Testis (tissue), 2 donors: ENCODE data around the gene CD177.

Experiments
- CTCF ChIP-seq, 3 experiments: fragments of 450-650 bp in 2 of 3; fragments of 200-600 bp in 1 of 3; sonication (generic) in 1 of 3; IDR thresholded peaks; one replicate each; pipeline ENCODE4 v1.5.1; 2016 to 2019; ENCODE audit warnings: antibody characterized with exemption in 3 of 3, mild to moderate bottlenecking in 2 of 3, moderate library complexity in 1 of 3
- POLR2A ChIP-seq: fragments of 450-650 bp; IDR thresholded peaks from one replicate; pipeline ENCODE4 v1.6.1; 2017; ENCODE audit warnings: antibody characterized with exemption, mild to moderate bottlenecking, moderate library complexity

- TF ChIP-seq CTCF (IDR thresholded peaks at IDR 0.05) = no peak
- no peak for TF ChIP-seq POLR2A
Observed at GRCh38 chr19:43306097-43306496, 47.4 kb upstream of the CD177 start.
